NB4 (cell line): ENCODE data around the gene GTPBP2.

Experiments
- DNase-seq: peaks from one replicate; pipeline ENCODE4 v3.0.0; 2010; ENCODE audit warnings: low read depth
- H3K4me3 ChIP-seq: one replicate; pipeline ENCODE4 v1.5.1; 2011; ENCODE audit warnings: mild to moderate bottlenecking, low read depth, low read length, moderate library complexity
- CTCF ChIP-seq: IDR thresholded peaks from one replicate; pipeline ENCODE4 v1.5.1; 2012; ENCODE audit warnings: low read depth, low read length
- MYC ChIP-seq: IDR thresholded peaks from 2 replicates; pipeline ENCODE4 v1.6.1; 2011; ENCODE audit warnings: low read depth, low read length
- POLR2A ChIP-seq: IDR thresholded peaks from 2 replicates; pipeline ENCODE4 v1.6.1; 2011; ENCODE audit warnings: mild to moderate bottlenecking; ENCODE audit not compliant: insufficient read length; ENCODE audit errors: extremely low read depth
- TF ChIP-seq, protein P1 (sequence below): IDR thresholded peaks from 2 replicates; pipeline ENCODE4 v1.6.1; 2011; ENCODE audit warnings: low read depth, low read length

The GTPBP2 gene

DNA sequence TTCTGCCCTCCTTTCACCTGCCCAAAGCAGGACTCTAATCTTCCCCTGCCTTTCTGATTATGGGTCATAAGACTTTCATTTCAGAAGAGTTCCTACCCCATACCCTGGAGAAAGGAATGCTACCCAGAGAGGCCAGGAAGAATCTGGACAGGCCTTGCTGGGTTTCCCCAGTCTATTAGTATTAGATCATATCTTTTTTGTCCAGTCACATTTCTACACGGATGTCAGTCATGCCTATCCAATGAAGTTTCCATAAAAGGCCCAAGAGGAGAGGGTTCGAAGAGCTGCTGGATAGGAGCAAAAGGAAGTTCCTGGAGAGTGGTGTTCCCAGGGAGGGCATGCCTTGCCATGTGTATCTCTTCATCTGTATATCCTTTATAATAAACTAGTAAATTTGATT lies 49.9 kb downstream of the GTPBP2 start:
- no peak overlapping the region for H3K4me3 ChIP-seq

DNA sequence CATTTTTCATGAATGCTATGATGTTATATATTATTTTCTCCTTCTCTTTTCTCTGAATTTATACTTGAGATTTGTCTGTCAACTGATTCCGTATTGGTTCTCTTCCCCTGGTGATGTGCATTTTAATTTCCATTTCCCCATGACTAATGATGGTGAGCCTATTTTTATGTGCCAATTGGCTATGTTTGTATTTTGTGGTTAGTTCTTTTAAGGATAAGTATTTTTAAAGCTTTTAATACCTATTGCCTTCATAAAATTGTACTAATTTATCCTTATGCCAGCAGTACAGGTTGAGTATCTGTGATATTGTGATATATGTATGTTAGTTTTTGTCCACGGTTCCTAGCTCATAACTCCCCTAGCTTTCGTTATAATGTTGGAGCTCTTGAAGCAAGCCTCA lies 50.3 kb downstream of the GTPBP2 start:
- H3K4me3 ChIP-seq = no peak overlapping the region
- DNase-seq = no peak
- no peak for TF ChIP-seq MYC
- TF ChIP-seq CTCF = no peak
- TF ChIP-seq, protein P1, sequence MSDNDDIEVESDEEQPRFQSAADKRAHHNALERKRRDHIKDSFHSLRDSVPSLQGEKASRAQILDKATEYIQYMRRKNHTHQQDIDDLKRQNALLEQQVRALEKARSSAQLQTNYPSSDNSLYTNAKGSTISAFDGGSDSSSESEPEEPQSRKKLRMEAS = no peak
- TF ChIP-seq POLR2A = no peak

More for the DNA sequence above, 49.9 kb downstream of the GTPBP2 start:
- DNase-seq = no peak
- TF ChIP-seq CTCF = no peak
- TF ChIP-seq, protein P1 = no peak
- no peak for TF ChIP-seq MYC
- no peak for TF ChIP-seq POLR2A

- peak; percentile 96 for DNase-seq
- TF ChIP-seq, protein P1 = no peak; the same call in 1 of the 2 replicates
- TF ChIP-seq MYC (peak; percentile 85), CTCF (peak; percentile 10), POLR2A (peak; percentile 88)
- H3K4me3 ChIP-seq = peak within 1 kb of the TSS; percentile 98
Measured at GRCh38 chr6:43575772-43576551, 53.1 kb downstream of the GTPBP2 start, which contains the start of the genes POLH and XPO5. TSS of gene POLH (plus strand) at chr6:43576185. CDS start at chr6:43582320, 6,135 bp downstream. TSS of gene XPO5 (minus strand) at chr6:43576038. CDS start at chr6:43575864, 174 bp downstream.

GRCh38 chr6:43575105-43575771 lies 53.8 kb downstream of the GTPBP2 start:
- TF ChIP-seq MYC (0 out of 2 replicates have a peak, but pooled peaks have one; percentile 39), CTCF (no peak), POLR2A (no peak)
- TF ChIP-seq, protein P1 = peak; percentile 87
- peak; percentile 68 for DNase-seq

GRCh38 chr6:43572015-43572414 lies 57.0 kb downstream of the GTPBP2 start:
- no peak for DNase-seq
- TF ChIP-seq, protein P1 = no peak
- TF ChIP-seq MYC (no peak), CTCF (no peak), POLR2A (no peak)
- H3K4me3 ChIP-seq = no peak overlapping the region

More at GRCh38 chr6:43575105-43575771, 53.8 kb downstream of the GTPBP2 start:
- peak overlapping the region; percentile 94 for H3K4me3 ChIP-seq
